A673 (cell line): ENCODE data around the gene FBXL17. TPM values are rescaled to one million over a fixed set of nuclear protein-coding genes. Genes with fewer than 3 reads are reported as not detected.
A peak's percentile ranks its signal among the peaks of the same experiment; 100 is the strongest.
"Not testable (repeated sequence)": the region's sequence is repeated elsewhere in the genome, so short reads cannot be mapped to it uniquely, and the experiment has no call there.

Experiments
- BruUV-seq: library from RNA; stranded (reverse); fragments of 400-500 nt; replicated peaks from 2 replicates; lab custom pipeline; 2021; lab: Mats Ljungman, UMichigan
- CTCF ChIA-PET: fragments of 300-600 bp; sonication (Branson Sonifier 250); formaldehyde crosslinking; loops from one replicate; lab custom pipeline; 2022; ENCODE audit warnings: antibody characterized with exemption; lab: Charles Lee
- POLR2A ChIA-PET: fragments of 300-600 bp; sonication (Branson Sonifier 250); formaldehyde crosslinking; loops from one replicate; lab custom pipeline; 2022; ENCODE audit warnings: antibody characterized with exemption; ENCODE audit not compliant: low non-redundant PET; lab: Charles Lee
- DNase-seq: peaks from one replicate; pipeline ENCODE4 v3.0.0-alpha.2; 2015; ENCODE audit warnings: low spot score
- H3K27ac ChIP-seq: fragments of 200-600 bp; sonication (generic); 2 replicates; pipeline ENCODE4 v1.5.1; 2016; ENCODE audit warnings: mixed run types, low read depth, mild to moderate bottlenecking, mixed read lengths, antibody characterized with exemption, low read length; ENCODE audit not compliant: poor library complexity, severe bottlenecking
- H3K27me3 ChIP-seq: fragments of 200-600 bp; sonication (generic); replicated peaks from 2 replicates; pipeline ENCODE4 v1.6.1; 2017; ENCODE audit warnings: mixed run types, low read depth, mild to moderate bottlenecking, mixed read lengths, antibody characterized with exemption, low read length; ENCODE audit not compliant: insufficient read depth, poor library complexity
- H3K36me3 ChIP-seq: fragments of 200-600 bp; sonication (generic); 2 replicates; pipeline ENCODE4 v1.6.1; 2016; ENCODE audit warnings: mixed run types, mild to moderate bottlenecking, mixed read lengths, antibody characterized with exemption, low read length; ENCODE audit not compliant: insufficient read depth, poor library complexity, severe bottlenecking
- H3K4me1 ChIP-seq: fragments of 200-600 bp; sonication (generic); 2 replicates; pipeline ENCODE4 v1.6.1; 2017; ENCODE audit warnings: mixed run types, mild to moderate bottlenecking, mixed read lengths, antibody characterized with exemption, low read length; ENCODE audit not compliant: insufficient read depth, poor library complexity, severe bottlenecking
- H3K4me3 ChIP-seq: fragments of 200-600 bp; sonication (generic); 2 replicates; pipeline ENCODE4 v1.5.1; 2016; ENCODE audit warnings: low read depth, mixed run types, mild to moderate bottlenecking, mixed read lengths, low read length; ENCODE audit not compliant: poor library complexity, severe bottlenecking
- H3K9me3 ChIP-seq: fragments of 200-600 bp; sonication (generic); 2 replicates; pipeline ENCODE4 v1.6.1; 2016; ENCODE audit warnings: mixed run types, low read depth, mild to moderate bottlenecking, mixed read lengths, antibody characterized with exemption, low read length; ENCODE audit not compliant: poor library complexity, severe bottlenecking
- EZH2 ChIP-seq: fragments of 200-600 bp; sonication (generic); IDR thresholded peaks from 2 replicates; pipeline ENCODE4 v1.6.1; 2017; ENCODE audit warnings: borderline replicate concordance, low read depth, mild to moderate bottlenecking, mixed read lengths, antibody characterized with exemption, low read length; ENCODE audit not compliant: poor library complexity, severe bottlenecking
- intact Hi-C: fragments of 100-400 bp; cut with micrococcal nuclease; formaldehyde crosslinking; loops from one replicate; pipeline ENCODE4 v1.10.0; 2022; ENCODE audit not compliant: unreplicated experiment
- total RNA-seq: library from RNA; stranded (reverse); gene quantifications from 2 replicates; pipeline ENCODE4 v1.2.3, GENCODE V29; 2021
- TF ChIP-seq, protein P1 (sequence below): fragments of 300-800, 200-600 bp; sonication (generic); conservative IDR thresholded peaks from 2 replicates; pipeline ENCODE4 v1.5.1; 2017; ENCODE audit warnings: low read depth, mild to moderate bottlenecking, antibody characterized with exemption, low read length, moderate library complexity, mixed read lengths

The FBXL17 gene
- total RNA-seq, 1 experiment from 2014 or later: 5.7 TPM

GRCh38 chr5:108168915-108169314 lies 213.0 kb downstream of the FBXL17 start:
- intact Hi-C loops: no loop called here
- POLR2A ChIA-PET: no interaction called here
- BruUV-seq: no TSS peak

GRCh38 chr5:108167174-108167573 lies 214.7 kb downstream of the FBXL17 start:
- CTCF ChIA-PET: no interaction called here

More at GRCh38 chr5:108168915-108169314, 213.0 kb downstream of the FBXL17 start:
- Histone ChIP-seq H3K4me3 (no peak overlapping the region), H3K36me3 (no peaks in the 10 kb centered on the region), H3K4me1 (peaks cover 6% of the 10 kb centered on the region), H3K27ac (no peak overlapping the region), H3K9me3 (no peaks in the 10 kb centered on the region), H3K27me3 (no peaks in the 10 kb centered on the region)
- CTCF ChIA-PET: no interaction called here
- no peak for TF ChIP-seq EZH2
- TF ChIP-seq, protein P1, sequence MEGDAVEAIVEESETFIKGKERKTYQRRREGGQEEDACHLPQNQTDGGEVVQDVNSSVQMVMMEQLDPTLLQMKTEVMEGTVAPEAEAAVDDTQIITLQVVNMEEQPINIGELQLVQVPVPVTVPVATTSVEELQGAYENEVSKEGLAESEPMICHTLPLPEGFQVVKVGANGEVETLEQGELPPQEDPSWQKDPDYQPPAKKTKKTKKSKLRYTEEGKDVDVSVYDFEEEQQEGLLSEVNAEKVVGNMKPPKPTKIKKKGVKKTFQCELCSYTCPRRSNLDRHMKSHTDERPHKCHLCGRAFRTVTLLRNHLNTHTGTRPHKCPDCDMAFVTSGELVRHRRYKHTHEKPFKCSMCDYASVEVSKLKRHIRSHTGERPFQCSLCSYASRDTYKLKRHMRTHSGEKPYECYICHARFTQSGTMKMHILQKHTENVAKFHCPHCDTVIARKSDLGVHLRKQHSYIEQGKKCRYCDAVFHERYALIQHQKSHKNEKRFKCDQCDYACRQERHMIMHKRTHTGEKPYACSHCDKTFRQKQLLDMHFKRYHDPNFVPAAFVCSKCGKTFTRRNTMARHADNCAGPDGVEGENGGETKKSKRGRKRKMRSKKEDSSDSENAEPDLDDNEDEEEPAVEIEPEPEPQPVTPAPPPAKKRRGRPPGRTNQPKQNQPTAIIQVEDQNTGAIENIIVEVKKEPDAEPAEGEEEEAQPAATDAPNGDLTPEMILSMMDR: no peak
- peak; percentile 10 for DNase-seq

DNA sequence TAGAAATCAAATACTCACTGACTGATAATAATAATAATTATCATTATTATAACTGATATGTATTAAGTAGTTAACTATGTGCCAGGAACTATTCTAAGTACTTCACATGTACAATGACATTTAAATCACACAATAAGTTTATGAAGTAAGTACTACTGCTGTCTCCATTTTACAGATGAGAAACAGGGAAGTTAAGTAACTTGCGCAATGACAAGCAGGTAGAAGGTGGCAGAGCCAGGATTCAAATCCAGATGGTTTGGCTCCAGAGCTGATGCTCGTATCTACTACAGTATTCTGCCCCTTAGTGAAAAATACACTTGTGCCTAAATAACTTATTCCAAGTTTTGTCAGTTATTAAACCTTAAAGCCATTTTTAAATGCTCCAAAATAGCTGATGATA lies 217.3 kb downstream of the FBXL17 start:
- TF ChIP-seq EZH2: no peak
- TF ChIP-seq, protein P1: no peak
- ChIA-PET POLR2A (no interaction called here), CTCF (no interaction called here)
- H3K27ac ChIP-seq: no peak overlapping the region
- no TSS peak for BruUV-seq
- no peak for DNase-seq
- H3K27me3 ChIP-seq: no peaks in the 10 kb centered on the region
- no peaks in the 10 kb centered on the region for H3K36me3 ChIP-seq
- no peak overlapping the region for H3K4me3 ChIP-seq
- no peaks in the 10 kb centered on the region for H3K9me3 ChIP-seq
- intact Hi-C loops: no loop called here
- H3K4me1 ChIP-seq: peaks cover 11% of the 10 kb centered on the region

More at GRCh38 chr5:108167174-108167573, 214.7 kb downstream of the FBXL17 start:
- no peak for DNase-seq
- H3K9me3 ChIP-seq: no peaks in the 10 kb centered on the region
- H3K4me1 ChIP-seq: peaks cover 11% of the 10 kb centered on the region
- H3K36me3 ChIP-seq: no peaks in the 10 kb centered on the region
- H3K27ac ChIP-seq: no peak overlapping the region
- H3K27me3 ChIP-seq: no peaks in the 10 kb centered on the region
- H3K4me3 ChIP-seq: no peak overlapping the region
- no TSS peak for BruUV-seq
- no peak for TF ChIP-seq EZH2
- TF ChIP-seq, protein P1: no peak
- POLR2A ChIA-PET: no interaction called here
- intact Hi-C loops: no loop called here

- CTCF ChIA-PET, DNase-seq, H3K9me3 ChIP-seq, H3K27me3 ChIP-seq, POLR2A ChIA-PET, intact Hi-C loops, H3K4me3 ChIP-seq, H3K27ac ChIP-seq, H3K4me1 ChIP-seq, BruUV-seq, H3K36me3 ChIP-seq: not testable (repeated sequence)
Measured at GRCh38 chr5:108152854-108153253, 229.0 kb downstream of the FBXL17 start.
